HS-5 (cell line): ENCODE results near the gene TTC34.

Experiments
- DNase-seq: peaks from one replicate; pipeline ENCODE4 v3.0.0-alpha.2; 2012; ENCODE audit warnings: low read depth

The TTC34 gene

DNA sequence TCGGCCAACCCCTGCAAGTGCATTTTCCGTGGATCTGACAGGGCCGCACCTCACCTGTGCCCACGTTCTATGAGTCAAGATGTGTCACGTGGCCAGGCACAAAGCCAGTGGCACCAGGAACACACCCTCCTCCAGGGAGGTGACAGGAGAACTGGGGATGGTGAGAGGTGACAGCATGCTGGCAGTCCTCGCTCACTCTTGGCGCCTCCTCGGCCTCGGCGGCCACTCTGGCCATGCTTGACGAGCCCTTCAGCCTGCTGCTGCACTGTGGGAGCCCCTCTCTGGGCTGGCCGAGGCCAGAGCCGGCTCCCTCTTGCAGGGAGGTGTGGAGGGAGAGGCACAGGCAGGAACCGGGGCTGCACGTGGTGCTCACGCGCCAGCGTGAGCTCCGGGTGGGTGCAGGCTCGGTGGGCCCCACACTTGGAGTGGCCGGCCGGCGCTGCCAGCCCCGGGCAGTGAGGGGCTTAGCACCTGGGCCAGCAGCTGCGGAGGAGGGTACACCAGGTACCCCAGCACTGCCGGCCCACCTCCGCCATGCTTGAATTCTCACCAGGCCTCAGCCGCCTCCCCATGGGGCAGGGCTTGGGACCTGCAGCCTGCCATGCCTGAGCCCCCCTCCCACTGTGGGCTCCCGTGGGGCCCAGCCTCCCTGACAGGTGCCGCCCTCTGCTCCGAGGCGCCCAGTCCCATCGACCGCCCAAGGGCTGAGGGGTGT, 11.6 kb upstream of the TTC34 start:
- DNase-seq: no peak

GRCh38 chr1:2812136-2812535, 10.6 kb upstream of the TTC34 start:
- DNase-seq: no peak

GRCh38 chr1:2811533-2811918, 10.0 kb upstream of the TTC34 start:
- no peak for DNase-seq

DNA sequence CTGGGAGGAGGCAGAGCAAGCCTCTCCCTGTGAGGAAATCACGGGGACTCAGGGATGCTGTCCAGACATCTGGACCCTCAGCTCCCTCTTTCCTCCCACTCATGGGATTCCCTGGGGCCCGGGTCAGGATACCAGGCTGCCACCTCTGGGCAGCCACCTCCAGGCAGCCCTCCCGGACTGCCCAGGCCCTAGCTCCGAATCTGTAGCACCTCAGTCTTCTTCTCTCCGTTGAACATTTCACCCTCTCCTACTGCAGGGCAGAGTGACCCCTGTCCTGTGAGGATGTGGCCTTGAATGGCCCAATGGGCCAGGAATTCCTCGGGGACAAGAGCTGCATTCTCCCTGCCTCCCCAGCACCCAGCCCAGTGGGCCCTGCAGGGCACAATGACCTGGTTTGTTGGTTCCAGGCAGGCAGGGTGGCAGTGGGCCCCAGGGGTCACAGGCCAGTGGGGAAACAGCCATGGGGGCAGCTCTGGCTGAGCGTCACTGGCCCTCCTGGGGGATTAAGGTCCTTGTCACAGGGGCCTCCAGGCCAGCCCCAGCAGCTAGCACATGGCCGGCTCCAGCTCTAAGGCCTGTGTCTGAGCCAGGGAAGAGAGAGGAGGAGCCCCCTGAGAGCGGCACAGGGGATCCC, 9.5 kb upstream of the TTC34 start:
- no peak for DNase-seq

GRCh38 chr1:2810281-2810680, 8.8 kb upstream of the TTC34 start:
- DNase-seq: no peak

GRCh38 chr1:2809656-2810055, 8.2 kb upstream of the TTC34 start:
- no peak for DNase-seq

GRCh38 chr1:2808831-2809605, 7.5 kb upstream of the TTC34 start:
- no peak for DNase-seq

- no peak for DNase-seq
Observed at GRCh38 chr1:2808386-2808705, 6.9 kb upstream of the TTC34 start.

DNA sequence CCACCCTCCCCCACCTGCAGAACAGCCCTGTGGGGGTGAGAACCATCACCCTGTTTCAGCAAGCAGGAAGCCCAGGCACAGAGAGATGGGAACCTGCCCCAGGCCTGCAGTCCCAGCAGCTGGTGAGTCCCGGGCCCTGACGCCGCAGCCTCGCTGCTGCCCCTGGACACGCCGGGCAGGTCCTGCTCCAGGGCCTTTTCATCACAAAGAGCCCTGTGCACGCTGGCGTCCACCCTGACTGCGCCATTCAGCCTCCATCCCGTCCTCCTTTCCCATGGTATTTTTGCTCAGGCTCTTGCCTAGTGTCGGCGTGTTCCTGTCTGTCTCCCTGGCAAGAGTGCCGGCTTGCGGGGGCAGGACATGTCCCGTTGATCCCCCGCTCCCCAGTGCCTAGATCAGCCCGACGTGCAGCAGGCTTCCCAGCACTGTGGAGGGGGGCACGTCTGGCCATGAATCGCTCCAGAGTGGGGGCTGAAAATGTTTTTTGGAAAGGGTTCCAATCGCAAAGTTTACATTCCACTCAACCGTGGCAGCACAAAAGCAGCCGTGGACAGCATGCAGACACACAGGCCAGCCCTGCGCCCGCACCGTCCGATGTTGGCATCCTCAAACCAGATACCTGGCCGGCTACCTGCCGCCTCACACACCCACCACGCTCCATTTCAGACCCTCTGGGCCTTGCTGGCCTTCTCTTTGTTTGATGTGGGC, 6.3 kb upstream of the TTC34 start:
- DNase-seq: no peak

GRCh38 chr1:2807036-2807435, 5.5 kb upstream of the TTC34 start:
- DNase-seq: no peak

GRCh38 chr1:2806591-2806990, 5.1 kb upstream of the TTC34 start:
- DNase-seq: no peak

DNA sequence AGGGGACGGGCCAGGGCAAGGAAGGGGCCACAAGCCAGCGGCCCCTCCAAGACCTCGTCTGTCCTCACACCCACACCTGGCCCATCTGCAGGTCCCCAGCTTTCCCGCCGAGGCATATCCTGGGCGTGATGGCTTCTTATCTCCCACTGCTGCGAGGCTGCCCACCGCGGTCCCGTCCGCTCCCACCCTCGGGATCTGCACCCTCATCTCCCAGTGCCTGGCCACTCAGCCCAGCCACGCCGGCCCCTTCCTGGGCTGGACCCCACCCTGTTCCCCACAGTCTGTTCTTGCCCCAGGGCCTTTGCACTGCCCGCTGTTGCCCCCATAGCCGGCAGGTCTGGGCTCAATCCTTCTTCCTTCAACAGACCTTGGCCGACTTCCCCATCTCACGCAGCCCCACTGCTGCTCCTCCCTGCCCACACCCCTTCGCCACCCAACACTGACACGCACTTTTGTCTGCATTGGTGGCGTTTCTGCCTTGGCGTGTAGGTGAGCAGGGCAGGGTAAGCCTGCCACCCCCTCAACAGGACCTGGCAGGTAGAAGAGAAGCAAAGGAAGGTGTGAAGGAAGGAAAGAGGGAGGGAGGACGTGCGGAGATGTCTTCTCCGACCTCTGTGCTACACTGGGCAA, 4.4 kb upstream of the TTC34 start:
- DNase-seq: no peak

DNA sequence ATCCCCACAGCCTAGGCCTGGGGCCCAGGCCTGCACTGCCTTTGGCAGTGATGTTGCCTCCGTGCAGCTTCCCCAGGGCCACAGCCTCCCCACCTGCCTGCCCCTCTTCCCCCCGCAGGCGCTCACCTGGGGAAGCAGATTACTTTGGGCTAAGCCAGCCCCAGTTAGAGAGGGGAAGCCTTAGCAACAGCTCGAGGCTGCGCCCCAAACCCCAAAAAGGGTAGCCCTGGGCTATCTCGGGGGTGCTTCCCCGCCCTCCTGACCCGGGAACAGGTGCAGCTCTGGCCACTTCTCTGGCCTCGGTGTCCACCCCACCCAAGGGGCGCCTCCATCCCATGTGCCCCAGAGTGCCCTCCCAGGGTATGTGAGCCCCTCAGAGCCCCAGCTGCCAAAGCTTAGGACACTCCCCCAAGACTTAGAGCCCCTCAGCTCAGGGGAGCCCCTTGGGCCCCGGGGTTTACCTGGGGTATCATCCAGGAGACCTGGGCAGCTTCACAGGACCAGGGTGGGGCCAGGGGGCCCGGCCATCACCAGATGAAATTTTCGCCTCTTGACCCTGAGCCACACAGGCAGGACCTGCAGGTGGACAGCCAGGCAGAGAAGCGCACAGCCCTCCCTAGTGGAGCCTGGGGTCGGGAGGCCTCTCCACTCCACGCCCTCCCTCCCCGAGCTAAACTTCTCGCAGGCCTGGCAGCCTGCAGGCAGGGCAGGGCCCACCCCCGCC, 3.3 kb upstream of the TTC34 start:
- no peak for DNase-seq

GRCh38 chr1:2803931-2804627, 2.6 kb upstream of the TTC34 start:
- DNase-seq: no peak

DNA sequence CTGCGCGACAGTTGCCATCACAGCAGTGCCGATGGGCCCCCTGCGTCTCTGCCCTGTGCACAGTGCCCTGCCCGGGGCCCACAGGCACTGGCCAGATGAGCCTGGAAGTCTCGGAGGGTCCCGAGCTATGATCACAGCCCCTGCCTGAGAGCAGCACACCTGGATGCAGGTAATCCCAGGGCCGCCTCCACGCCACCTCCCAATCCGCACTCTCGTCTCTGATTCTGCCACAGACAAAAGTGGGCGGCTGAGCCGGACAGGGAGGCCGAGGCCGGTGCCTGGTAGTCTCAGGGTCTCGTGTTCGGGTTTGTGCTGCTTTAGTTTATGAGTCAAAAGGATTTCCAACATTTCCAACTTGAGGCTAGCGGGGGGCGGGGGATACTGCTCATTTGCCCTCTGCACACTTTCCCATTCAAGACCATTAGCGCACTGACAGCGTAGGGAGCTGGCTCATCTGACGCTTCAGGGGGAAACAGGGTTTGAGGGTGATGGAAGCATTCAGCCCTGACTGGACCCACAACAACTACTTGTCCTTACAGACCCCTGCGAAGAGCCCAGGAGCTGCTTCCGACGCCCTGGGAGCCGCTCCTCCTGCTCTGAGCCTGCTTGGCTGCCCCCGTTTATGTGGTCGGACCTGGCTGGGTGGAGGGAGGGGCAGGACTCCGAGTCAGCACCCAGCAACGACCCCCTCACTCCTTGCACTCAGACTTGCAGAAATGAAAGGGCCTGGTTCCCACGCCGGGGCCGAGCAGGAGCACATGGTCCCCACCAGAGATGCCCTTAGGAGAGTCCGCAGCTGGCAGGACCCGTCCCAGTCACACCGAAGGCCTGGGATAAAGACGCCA, 1.8 kb upstream of the TTC34 start:
- DNase-seq: no peak

DNA sequence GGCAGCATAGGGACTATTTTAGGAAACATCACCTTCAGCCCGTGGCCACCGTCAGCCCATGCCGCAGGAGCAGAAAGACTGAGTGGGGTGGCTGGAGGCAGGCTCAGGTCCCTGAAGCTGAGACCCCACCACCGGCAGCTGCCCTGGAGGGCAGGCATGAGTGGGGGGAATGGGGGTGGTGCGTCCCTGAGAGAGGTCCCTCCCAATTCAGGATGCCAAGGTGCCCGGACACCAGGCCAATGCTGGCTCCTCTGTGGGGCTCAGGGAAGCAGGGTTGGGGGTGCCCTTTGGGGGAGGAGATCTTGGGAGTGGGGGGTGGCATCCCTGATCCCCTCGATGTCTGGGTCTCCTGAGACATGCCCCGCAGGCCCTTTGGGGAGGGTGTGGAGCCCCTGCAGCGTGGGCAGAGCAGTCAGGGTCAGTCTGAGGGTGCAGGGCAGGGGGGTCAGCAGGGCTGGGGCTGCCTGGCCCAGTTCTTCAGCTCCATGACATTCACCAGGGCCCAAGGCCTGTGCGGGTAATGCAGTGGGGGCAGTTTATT, 998 bp upstream of the TTC34 start:
- no peak for DNase-seq

- no peak for DNase-seq
Observed at GRCh38 chr1:2801046-2801445, 447 bp downstream of the TTC34 start.

GRCh38 chr1:2800664-2801045, 838 bp downstream of the TTC34 start:
- no peak for DNase-seq

DNA sequence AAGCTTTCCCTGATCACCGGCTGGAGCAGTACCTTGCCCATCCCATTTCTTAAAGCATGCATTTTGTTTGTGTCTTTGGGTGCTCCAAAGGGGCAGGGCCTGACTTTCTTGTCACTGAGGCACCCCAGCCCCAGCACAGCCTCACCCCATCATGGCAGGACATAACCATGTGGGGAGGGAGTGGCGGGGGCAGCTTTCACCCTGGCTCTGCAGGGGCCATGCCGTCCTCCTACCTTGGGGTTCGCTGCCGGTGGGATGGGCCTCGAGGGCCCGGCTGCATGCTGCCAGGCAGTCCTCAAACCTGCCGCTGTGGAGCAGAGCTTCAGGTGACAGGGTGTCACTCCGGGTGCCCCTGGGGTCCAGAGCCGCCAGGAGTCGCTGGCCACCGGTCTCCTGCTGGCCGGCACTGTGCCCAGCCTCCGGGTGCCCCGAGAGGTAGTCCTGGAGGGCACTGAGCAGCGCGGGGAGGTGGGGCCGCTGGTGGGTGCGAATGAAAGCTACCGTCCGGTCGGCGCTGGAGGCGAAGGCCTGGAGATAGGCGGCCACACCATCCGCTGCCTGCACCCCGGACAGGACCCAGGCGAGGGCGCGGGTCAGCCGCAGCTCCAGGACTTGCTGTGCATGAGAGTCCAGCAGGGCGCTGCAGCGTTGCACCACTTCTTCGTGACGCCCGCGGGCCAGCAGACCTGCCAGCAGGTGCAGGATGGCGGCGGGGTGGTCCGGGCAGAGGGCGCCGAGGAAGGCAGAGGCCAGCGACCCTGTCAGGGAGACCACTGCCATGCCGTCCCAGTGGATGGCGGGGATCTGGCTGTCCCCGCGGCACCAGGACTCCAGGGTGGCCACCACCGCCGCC, 1.5 kb downstream of the TTC34 start:
- DNase-seq: no peak
